WTC11 (cell line): ENCODE data around the gene CDKN2AIP. TPM values are rescaled to one million over a fixed set of nuclear protein-coding genes. Genes with fewer than 3 reads are reported as not detected.

Experiments used
- ATAC-seq: fragments of 200-7000 bp; cut with Tn5 transposase; 2 replicates; pipeline ENCODE4 v1.10.0; 2021; ENCODE audit warnings: mild to moderate bottlenecking, moderate library complexity
- CTCF ChIA-PET: fragments of 300-600 bp; sonication (Branson Sonifier 250); formaldehyde crosslinking; loops from one replicate; lab custom pipeline; 2021; ENCODE audit warnings: antibody characterized with exemption; lab: Charles Lee
- POLR2A ChIA-PET: fragments of 350-600 bp; sonication (Branson Sonifier 250); formaldehyde crosslinking; loops from one replicate; lab custom pipeline; 2021; ENCODE audit warnings: antibody characterized with exemption; lab: Charles Lee
- DNase-seq: peaks from one replicate; pipeline ENCODE4 v3.0.0; 2021; ENCODE audit warnings: low spot score
- H3K27ac Mint-ChIP-seq: 2 replicates; pipeline ENCODE4 v1.8.0; 2021; ENCODE audit warnings: mixed read lengths
- H3K27me3 Mint-ChIP-seq: 2 replicates; pipeline ENCODE4 v1.8.0; 2021; ENCODE audit warnings: low read depth, mild to moderate bottlenecking, moderate library complexity, mixed read lengths
- H3K36me3 Mint-ChIP-seq: 2 replicates; pipeline ENCODE4 v1.8.0; 2021; ENCODE audit warnings: mixed read lengths
- H3K4me1 Mint-ChIP-seq: 2 replicates; pipeline ENCODE4 v1.8.0; 2022; ENCODE audit warnings: mixed read lengths
- H3K4me3 Mint-ChIP-seq: 2 replicates; pipeline ENCODE4 v1.8.0; 2021; ENCODE audit warnings: mild to moderate bottlenecking, moderate library complexity, mixed read lengths
- H3K9me3 Mint-ChIP-seq: 2 replicates; pipeline ENCODE4 v1.8.0; 2021; ENCODE audit warnings: mixed read lengths
- CREB1 ChIP-seq: sonication (generic); formaldehyde crosslinking; IDR thresholded peaks from 2 replicates; pipeline ENCODE4 v1.8.0; 2023; ENCODE audit warnings: mild to moderate bottlenecking, missing genetic modification reagents
- FOXJ3 ChIP-seq: sonication (generic); formaldehyde crosslinking; IDR thresholded peaks from 2 replicates; pipeline ENCODE4 v1.9.0; 2021; ENCODE audit warnings: missing genetic modification reagents, mild to moderate bottlenecking, borderline replicate concordance
- FOXP1 ChIP-seq: sonication (generic); formaldehyde crosslinking; IDR thresholded peaks from 2 replicates; pipeline ENCODE4 v1.8.0; 2022; ENCODE audit warnings: missing genetic modification reagents, mild to moderate bottlenecking, moderate library complexity, borderline replicate concordance
- GABPB1 ChIP-seq: sonication (generic); formaldehyde crosslinking; IDR thresholded peaks from 2 replicates; pipeline ENCODE4 v1.8.1; 2023; ENCODE audit warnings: mild to moderate bottlenecking, missing genetic modification reagents
- GRHL2 ChIP-seq: fragments of 250-450 bp; sonication (Bioruptor Pico); IDR thresholded peaks from 2 replicates; pipeline ENCODE4 v1.8.0; 2022; ENCODE audit warnings: mild to moderate bottlenecking, moderate library complexity; ENCODE audit not compliant: insufficient replicate concordance, severe bottlenecking
- JAZF1 ChIP-seq: fragments of 250-450 bp; sonication (Bioruptor Pico); IDR thresholded peaks from 2 replicates; pipeline ENCODE4 v1.9.0; 2021; ENCODE audit warnings: moderate library complexity, mild to moderate bottlenecking, inconsistent platforms
- JUN ChIP-seq: sonication (generic); formaldehyde crosslinking; IDR thresholded peaks from 2 replicates; pipeline ENCODE4 v1.8.0; 2023; ENCODE audit warnings: mild to moderate bottlenecking, missing genetic modification reagents
- KAT7 ChIP-seq: sonication (generic); formaldehyde crosslinking; IDR thresholded peaks from 2 replicates; pipeline ENCODE4 v1.8.1; 2023; ENCODE audit warnings: missing genetic modification reagents, mild to moderate bottlenecking, borderline replicate concordance
- MYBL2 ChIP-seq: sonication (generic); formaldehyde crosslinking; IDR thresholded peaks from 2 replicates; pipeline ENCODE4 v1.8.1; 2023; ENCODE audit warnings: mild to moderate bottlenecking, moderate library complexity, missing genetic modification reagents
- PRRX2 ChIP-seq: fragments of 250-450 bp; sonication (Bioruptor Pico); IDR thresholded peaks from 2 replicates; pipeline ENCODE4 v1.8.0; 2021; ENCODE audit warnings: mild to moderate bottlenecking
- RELA ChIP-seq: sonication (generic); formaldehyde crosslinking; IDR thresholded peaks from 2 replicates; pipeline ENCODE4 v1.8.1; 2022; ENCODE audit warnings: missing genetic modification reagents, mild to moderate bottlenecking, borderline replicate concordance
- SMAD3 ChIP-seq: sonication (generic); formaldehyde crosslinking; IDR thresholded peaks from 2 replicates; pipeline ENCODE4 v1.8.0; 2022; ENCODE audit warnings: missing genetic modification reagents, mild to moderate bottlenecking, borderline replicate concordance
- TEAD4 ChIP-seq: sonication (generic); formaldehyde crosslinking; IDR thresholded peaks from 2 replicates; pipeline ENCODE4 v1.8.0; 2022; ENCODE audit warnings: mild to moderate bottlenecking, missing genetic modification reagents
- ZBTB21 ChIP-seq: sonication (generic); formaldehyde crosslinking; IDR thresholded peaks from 2 replicates; pipeline ENCODE4 v1.8.1; 2023; ENCODE audit warnings: mild to moderate bottlenecking, missing genetic modification reagents, borderline replicate concordance
- ZNF423 ChIP-seq: fragments of 250-450 bp; sonication (Bioruptor Pico); IDR thresholded peaks from 2 replicates; pipeline ENCODE4 v2.1.2; 2022; ENCODE audit warnings: mild to moderate bottlenecking, moderate library complexity
- ZNF671 ChIP-seq: fragments of 250-450 bp; sonication (Bioruptor Pico); IDR thresholded peaks from 2 replicates; pipeline ENCODE4 v1.8.0; 2021; ENCODE audit warnings: mild to moderate bottlenecking
- total RNA-seq: library from RNA; stranded (reverse); gene quantifications from 3 replicates; pipeline ENCODE4 v1.2.3, GENCODE V29; 2021
- TF ChIP-seq, protein P1 (sequence below): sonication (generic); formaldehyde crosslinking; IDR thresholded peaks from 2 replicates; pipeline ENCODE4 v1.8.1; 2022; ENCODE audit warnings: low read depth, missing genetic modification reagents, borderline replicate concordance
- TF ChIP-seq, protein P2 (sequence below): sonication (generic); formaldehyde crosslinking; conservative IDR thresholded peaks from 2 replicates; pipeline ENCODE4 v1.8.1; 2023; ENCODE audit warnings: mild to moderate bottlenecking, low read depth, missing genetic modification reagents, moderate library complexity
- TF ChIP-seq, protein P3 (sequence below): sonication (generic); formaldehyde crosslinking; IDR thresholded peaks from 2 replicates; pipeline ENCODE4 v1.8.1; 2023; ENCODE audit warnings: mild to moderate bottlenecking, moderate library complexity, missing genetic modification reagents
- TF ChIP-seq, protein P4 (sequence below): sonication (generic); formaldehyde crosslinking; IDR thresholded peaks from 2 replicates; pipeline ENCODE4 v1.8.0; 2023; ENCODE audit warnings: missing genetic modification reagents, mild to moderate bottlenecking, borderline replicate concordance

CDKN2AIP gene
- total RNA-seq, 1 experiment from 2014 or later, result 13.7 TPM

DNA sequence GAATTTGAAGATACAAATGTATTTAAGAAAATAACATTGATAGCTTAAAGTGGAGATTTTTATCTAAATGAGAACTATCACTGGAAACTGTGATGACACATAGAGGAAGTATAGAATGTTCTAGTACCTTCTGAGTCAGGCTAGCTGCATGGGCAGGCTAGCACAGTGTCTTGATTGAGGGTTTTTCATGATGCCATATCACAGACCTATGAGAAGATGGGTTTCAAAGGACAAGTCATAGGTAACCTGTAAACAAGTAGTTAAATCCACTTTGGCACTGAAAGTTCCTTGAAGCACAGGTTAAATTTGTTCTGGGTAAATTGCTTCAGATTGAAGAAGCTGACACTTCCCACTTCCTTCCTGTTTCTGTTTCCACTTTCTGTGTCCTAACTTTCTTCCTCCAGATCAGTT is 48.2 kb upstream of the CDKN2AIP start:
- Mint-ChIP-seq H3K36me3 (no peaks in the 10 kb centered on the region), H3K27ac (no peak overlapping the region), H3K27me3 (peaks cover 12% of the 10 kb centered on the region), H3K4me3 (no peak overlapping the region), H3K9me3 (no peaks in the 10 kb centered on the region), H3K4me1 (peaks cover 11% of the 10 kb centered on the region)
- POLR2A ChIA-PET, result interaction anchor here (0.6 kb wide), 1 partner anchor 390 kb away, joined by 3 read pairs; no protein-coding TSS in a partner anchor
- CTCF ChIA-PET, result interaction anchor here (3.3 kb wide), 1 partner anchor 11 kb away, joined by 22 read pairs; no protein-coding TSS in a partner anchor
- DNase-seq (no peak), ATAC-seq (no peak)
- TF ChIP-seq, protein P1, sequence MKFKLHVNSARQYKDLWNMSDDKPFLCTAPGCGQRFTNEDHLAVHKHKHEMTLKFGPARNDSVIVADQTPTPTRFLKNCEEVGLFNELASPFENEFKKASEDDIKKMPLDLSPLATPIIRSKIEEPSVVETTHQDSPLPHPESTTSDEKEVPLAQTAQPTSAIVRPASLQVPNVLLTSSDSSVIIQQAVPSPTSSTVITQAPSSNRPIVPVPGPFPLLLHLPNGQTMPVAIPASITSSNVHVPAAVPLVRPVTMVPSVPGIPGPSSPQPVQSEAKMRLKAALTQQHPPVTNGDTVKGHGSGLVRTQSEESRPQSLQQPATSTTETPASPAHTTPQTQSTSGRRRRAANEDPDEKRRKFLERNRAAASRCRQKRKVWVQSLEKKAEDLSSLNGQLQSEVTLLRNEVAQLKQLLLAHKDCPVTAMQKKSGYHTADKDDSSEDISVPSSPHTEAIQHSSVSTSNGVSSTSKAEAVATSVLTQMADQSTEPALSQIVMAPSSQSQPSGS (CRISPR knock-in tag), result no peak
- no peak for TF ChIP-seq SMAD3 (CRISPR knock-in tag)

DNA sequence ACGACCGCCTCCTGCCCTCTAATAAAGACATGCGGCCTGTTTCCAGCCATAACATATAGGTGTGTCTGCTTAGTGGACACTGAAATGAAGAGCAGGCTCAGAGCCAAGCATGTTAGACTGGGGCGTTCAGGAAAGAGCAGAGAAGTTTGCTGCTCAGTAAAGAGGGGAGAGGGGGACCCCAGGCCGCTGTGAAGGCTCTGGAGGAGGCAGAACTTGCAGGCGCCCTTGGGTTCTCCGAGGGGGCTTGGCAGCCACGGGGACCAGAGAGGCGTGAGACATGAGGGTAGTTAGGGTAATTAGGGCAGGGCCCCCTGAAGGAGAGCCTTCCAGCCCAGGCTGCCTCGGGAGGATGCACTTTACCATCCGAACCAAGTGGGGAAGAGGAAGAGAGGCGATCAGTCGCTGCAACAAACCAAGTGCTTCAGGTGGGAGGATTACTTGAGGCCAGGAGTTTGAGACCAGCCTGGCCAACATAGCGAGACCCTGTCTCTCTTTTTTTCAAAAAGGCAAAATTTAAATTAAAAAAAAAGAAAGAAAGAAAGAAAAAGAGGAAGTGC is 46.6 kb upstream of the CDKN2AIP start:
- CTCF ChIA-PET, result interaction anchor here (0.7 to 3.3 kb wide), 9 partner anchors 9 to 473 kb away, joined by 3 to 22 read pairs (median 5); no protein-coding TSS in a partner anchor
- no peak overlapping the region for H3K27ac Mint-ChIP-seq
- no peaks in the 10 kb centered on the region for H3K36me3 Mint-ChIP-seq
- peak overlapping the region; percentile 65 for H3K4me3 Mint-ChIP-seq
- H3K4me1 Mint-ChIP-seq, result peaks cover 11% of the 10 kb centered on the region
- POLR2A ChIA-PET, result no interaction called here
- ATAC-seq (no peak), DNase-seq (no peak)
- H3K27me3 Mint-ChIP-seq, result peaks cover 12% of the 10 kb centered on the region
- H3K9me3 Mint-ChIP-seq, result no peaks in the 10 kb centered on the region
- TF ChIP-seq PRRX2 (CRISPR knock-in tag), result no peak
- TF ChIP-seq TEAD4 (CRISPR knock-in tag), result no peak
- no peak for TF ChIP-seq CREB1
- TF ChIP-seq MYBL2 (CRISPR knock-in tag), result no peak

DNA sequence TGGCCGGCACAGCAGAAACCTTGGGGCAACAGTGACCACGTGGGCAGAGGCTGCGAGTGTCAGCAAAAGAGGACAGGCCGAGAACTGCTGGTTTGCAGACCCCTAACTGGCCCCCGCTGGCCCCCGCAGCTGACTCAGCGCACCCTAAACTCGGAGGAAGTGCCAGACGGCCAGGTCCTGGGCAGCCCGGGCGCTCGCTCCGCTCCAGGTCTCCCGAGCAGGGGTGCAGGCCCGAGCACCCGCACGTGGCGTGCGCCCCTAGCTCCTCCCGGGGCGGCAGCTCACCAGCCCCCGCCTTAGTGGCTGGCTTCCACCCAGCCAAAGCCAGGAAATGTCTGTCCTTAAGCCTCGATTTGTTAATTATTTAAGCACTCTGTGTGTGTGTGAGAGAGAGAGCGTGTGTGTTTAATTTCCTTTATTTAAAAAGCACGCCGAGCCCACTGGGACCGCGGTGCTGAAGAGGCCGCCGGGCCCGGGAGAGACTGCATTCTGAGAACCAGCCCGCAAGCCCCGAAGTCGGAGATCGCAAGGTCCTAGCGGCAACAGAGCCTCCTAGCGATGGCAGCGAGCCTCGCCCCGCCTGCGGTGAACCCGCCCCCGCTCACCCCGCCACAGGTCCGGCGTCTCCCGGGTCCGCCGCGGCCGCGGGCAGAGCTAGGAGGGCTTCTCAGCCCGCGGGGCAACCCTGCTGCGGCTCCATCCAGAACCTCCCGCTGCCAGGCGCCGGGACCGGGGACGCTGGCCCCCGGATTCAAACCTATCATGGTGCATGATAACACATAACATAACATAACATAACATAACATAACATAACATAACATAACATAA is 45.9 kb upstream of the CDKN2AIP start:
- peaks cover 11% of the 10 kb centered on the region for H3K4me1 Mint-ChIP-seq
- H3K9me3 Mint-ChIP-seq, result no peaks in the 10 kb centered on the region
- ChIA-PET CTCF (interaction anchor here (0.6 to 3.3 kb wide), 13 partner anchors 9 to 481 kb away, joined by 3 to 22 read pairs (median 4); no protein-coding TSS in a partner anchor), POLR2A (no interaction called here)
- H3K27me3 Mint-ChIP-seq, result peaks cover 12% of the 10 kb centered on the region
- H3K36me3 Mint-ChIP-seq, result no peaks in the 10 kb centered on the region
- no peak overlapping the region for H3K27ac Mint-ChIP-seq
- DNase-seq (peak; percentile 84), ATAC-seq (peak; percentile 95)
- H3K4me3 Mint-ChIP-seq, result peak overlapping the region; percentile 65
- no peak for TF ChIP-seq ZNF423 (CRISPR knock-in tag)
- TF ChIP-seq, protein P2, sequence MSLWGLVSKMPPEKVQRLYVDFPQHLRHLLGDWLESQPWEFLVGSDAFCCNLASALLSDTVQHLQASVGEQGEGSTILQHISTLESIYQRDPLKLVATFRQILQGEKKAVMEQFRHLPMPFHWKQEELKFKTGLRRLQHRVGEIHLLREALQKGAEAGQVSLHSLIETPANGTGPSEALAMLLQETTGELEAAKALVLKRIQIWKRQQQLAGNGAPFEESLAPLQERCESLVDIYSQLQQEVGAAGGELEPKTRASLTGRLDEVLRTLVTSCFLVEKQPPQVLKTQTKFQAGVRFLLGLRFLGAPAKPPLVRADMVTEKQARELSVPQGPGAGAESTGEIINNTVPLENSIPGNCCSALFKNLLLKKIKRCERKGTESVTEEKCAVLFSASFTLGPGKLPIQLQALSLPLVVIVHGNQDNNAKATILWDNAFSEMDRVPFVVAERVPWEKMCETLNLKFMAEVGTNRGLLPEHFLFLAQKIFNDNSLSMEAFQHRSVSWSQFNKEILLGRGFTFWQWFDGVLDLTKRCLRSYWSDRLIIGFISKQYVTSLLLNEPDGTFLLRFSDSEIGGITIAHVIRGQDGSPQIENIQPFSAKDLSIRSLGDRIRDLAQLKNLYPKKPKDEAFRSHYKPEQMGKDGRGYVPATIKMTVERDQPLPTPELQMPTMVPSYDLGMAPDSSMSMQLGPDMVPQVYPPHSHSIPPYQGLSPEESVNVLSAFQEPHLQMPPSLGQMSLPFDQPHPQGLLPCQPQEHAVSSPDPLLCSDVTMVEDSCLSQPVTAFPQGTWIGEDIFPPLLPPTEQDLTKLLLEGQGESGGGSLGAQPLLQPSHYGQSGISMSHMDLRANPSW (CRISPR knock-in tag), result no peak
- TF ChIP-seq, protein P3, sequence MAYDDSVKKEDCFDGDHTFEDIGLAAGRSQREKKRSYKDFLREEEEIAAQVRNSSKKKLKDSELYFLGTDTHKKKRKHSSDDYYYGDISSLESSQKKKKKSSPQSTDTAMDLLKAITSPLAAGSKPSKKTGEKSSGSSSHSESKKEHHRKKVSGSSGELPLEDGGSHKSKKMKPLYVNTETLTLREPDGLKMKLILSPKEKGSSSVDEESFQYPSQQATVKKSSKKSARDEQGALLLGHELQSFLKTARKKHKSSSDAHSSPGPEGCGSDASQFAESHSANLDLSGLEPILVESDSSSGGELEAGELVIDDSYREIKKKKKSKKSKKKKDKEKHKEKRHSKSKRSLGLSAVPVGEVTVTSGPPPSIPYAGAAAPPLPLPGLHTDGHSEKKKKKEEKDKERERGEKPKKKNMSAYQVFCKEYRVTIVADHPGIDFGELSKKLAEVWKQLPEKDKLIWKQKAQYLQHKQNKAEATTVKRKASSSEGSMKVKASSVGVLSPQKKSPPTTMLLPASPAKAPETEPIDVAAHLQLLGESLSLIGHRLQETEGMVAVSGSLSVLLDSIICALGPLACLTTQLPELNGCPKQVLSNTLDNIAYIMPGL (CRISPR knock-in tag), result peak; percentile 68; the same call in 1 of the 2 replicates
- no peak for TF ChIP-seq FOXJ3 (CRISPR knock-in tag)
- TF ChIP-seq FOXP1 (CRISPR knock-in tag), result peak; percentile 61; the same call in 1 of the 2 replicates
- TF ChIP-seq RELA (CRISPR knock-in tag), result no peak
- TF ChIP-seq JUN (CRISPR knock-in tag), result 0 out of 2 replicates have a peak, but pooled peaks have one; percentile 9
- TF ChIP-seq, protein P4, sequence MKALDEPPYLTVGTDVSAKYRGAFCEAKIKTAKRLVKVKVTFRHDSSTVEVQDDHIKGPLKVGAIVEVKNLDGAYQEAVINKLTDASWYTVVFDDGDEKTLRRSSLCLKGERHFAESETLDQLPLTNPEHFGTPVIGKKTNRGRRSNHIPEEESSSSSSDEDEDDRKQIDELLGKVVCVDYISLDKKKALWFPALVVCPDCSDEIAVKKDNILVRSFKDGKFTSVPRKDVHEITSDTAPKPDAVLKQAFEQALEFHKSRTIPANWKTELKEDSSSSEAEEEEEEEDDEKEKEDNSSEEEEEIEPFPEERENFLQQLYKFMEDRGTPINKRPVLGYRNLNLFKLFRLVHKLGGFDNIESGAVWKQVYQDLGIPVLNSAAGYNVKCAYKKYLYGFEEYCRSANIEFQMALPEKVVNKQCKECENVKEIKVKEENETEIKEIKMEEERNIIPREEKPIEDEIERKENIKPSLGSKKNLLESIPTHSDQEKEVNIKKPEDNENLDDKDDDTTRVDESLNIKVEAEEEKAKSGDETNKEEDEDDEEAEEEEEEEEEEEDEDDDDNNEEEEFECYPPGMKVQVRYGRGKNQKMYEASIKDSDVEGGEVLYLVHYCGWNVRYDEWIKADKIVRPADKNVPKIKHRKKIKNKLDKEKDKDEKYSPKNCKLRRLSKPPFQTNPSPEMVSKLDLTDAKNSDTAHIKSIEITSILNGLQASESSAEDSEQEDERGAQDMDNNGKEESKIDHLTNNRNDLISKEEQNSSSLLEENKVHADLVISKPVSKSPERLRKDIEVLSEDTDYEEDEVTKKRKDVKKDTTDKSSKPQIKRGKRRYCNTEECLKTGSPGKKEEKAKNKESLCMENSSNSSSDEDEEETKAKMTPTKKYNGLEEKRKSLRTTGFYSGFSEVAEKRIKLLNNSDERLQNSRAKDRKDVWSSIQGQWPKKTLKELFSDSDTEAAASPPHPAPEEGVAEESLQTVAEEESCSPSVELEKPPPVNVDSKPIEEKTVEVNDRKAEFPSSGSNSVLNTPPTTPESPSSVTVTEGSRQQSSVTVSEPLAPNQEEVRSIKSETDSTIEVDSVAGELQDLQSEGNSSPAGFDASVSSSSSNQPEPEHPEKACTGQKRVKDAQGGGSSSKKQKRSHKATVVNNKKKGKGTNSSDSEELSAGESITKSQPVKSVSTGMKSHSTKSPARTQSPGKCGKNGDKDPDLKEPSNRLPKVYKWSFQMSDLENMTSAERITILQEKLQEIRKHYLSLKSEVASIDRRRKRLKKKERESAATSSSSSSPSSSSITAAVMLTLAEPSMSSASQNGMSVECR (CRISPR knock-in tag), result no peak
- TF ChIP-seq JAZF1 (CRISPR knock-in tag), result no peak
- no peak for TF ChIP-seq SMAD3 (CRISPR knock-in tag)
- TF ChIP-seq GRHL2 (CRISPR knock-in tag), result no peak
- 0 out of 2 replicates have a peak, but pooled peaks have one; percentile 63 for TF ChIP-seq KAT7 (CRISPR knock-in tag)
- TF ChIP-seq ZNF671 (CRISPR knock-in tag), result no peak
- no peak for TF ChIP-seq ZBTB21
- TF ChIP-seq GABPB1 (CRISPR knock-in tag), result no peak
